Activated CD8-positive, alpha-beta memory T cell treated with anti-CD3 and anti-CD28 coated beads for 24 hours (primary cell): ENCODE measurements around the gene PSTK.

Experiments used
- DNase-seq: peaks from one replicate; pipeline ENCODE4 v3.0.0-alpha.2; 2020

Gene PSTK

DNA sequence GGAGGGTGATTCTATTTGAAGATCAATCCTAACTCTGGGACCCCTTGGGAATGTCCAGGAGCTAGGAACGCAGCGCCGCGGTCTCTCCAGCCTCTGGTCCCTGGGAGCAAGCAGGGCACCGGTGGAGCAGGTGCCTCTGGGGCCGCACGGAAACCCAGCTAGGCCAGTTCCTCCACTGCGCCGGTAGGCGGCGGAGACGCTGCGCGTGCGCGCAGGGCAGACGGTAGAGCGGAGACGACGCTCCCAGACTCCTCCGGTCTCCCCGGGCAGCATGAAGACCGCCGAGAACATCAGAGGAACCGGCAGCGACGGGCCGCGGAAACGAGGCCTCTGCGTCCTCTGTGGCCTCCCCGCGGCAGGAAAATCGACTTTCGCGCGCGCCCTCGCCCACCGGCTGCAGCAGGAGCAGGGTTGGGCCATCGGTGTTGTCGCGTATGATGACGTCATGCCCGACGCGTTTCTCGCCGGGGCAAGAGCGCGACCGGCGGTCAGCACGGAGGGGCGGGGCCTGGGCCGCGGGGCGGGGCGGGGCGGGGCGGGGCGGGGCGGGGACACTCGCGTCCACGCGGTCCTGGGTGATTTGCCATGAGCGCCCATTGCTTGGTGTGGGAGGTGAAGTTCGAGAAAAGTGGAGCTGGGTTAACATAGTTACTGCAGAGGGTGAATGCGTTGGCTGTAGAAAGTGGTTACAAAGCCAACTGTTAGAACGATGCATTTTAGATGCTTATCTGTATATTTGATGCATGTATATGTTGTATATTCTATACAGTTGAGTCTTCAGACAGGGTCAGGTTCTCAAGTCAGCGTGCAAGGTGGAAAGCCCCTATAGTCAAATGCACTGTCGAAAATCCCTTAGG, at the start of gene PSTK:
Gene PSTK (plus strand): TSS at position 193 of the 857 bp plus-strand sequence. CDS start 79 bp downstream, at position 272.
- peak; percentile 97 for DNase-seq

DNA sequence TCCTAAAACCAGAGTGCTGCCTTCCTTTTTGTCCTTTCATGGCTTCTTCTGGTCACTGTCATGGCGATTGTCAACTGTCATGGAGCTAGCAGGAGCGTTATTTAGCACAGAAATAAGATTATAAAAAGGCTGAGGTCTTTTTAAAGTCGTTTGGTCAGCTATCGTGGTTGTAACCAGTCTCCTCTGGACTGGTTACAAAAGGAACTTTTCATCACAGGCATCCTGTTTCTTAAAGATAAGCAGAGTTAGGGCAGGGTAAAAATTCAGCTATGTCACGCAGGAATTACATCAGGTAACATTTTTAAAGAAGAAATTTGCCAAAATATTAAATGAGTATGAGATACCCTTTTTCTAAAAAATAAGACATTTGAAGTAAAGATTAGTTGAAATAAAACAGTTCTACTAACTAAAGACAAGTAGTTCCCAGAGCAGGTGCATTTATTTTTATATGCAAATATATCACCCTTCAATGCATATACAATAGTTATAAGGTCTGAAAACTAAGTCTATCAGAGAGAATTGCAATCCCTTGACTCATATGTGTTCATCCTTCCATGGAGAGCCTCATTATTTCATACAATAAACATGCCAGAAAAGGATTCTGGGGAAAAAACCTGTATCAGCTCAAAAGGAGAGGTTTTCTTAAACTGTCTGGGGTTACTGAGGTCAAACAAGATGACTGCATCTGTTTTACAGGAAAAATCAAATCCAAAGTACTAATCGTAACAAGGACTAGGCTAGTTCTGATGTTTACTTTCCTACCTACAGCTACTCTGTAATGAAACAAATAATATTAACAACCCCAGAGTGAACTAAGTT, 48.9 kb upstream of the PSTK start:
- DNase-seq: no peak

DNA sequence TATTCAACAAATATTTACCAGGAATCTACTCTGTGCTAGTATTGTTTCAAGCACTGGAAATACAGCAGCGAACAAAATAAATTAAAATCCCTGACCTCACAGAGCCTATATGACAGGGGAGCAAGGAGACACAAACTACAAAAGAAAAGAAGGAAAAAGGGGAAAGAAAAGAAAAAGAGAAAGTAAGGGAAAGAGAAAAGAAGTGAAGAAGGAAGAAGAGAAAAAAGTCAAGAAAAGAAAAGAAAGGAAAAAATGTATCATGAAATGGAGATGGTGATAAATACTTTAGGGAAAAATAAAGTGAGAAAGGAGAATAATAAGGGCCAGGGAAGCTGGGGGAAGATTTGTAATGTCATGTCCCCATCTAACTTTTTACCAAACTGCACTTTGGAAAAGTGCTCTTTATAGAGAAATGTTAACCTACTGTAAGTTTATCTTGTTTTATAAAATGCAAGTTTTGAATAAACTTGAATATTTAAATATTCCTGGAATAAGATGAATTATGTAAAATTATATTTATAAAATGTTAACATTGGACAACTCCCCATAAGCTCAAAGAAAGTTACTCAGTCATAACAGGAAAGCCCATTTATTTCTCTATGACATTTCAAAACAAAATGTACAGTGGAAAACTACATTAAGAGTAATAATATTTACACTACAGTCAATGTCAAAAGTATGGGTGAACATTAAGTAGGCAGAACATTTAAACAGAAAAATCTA, 40.9 kb upstream of the PSTK start:
- no peak for DNase-seq

DNA sequence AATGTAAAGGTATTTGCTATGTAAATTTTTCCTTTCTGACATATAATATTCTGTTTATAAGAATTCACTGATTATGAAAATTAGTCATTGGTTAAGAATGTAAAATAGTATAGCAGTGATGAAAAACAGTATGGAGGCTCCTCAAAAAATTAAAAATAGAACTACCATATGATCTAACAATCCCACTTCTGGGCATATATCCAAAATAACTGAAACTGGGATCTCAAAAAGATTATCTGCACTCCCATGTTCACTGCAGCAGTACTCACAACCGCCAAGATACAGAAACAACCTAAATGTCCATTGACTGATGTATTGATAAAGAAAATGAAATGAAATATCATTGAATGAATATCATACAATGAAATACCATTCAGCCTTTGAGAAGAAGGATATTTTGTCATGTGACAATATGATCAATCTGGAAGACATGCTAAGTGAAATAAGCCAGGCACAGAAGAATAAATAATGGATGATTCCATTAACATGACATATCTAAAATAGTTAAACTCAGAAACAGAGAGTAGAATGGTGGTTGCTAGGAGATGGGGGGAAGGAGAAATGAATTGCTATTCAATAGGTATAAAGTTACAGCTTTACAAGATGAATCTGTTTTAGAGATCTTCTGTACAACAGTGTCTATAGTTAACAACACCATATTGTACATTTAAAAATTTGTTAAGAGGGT, 40.2 kb upstream of the PSTK start:
- no peak for DNase-seq

GRCh38 chr10:122949296-122949695, 30.9 kb upstream of the PSTK start:
- no peak for DNase-seq

DNA sequence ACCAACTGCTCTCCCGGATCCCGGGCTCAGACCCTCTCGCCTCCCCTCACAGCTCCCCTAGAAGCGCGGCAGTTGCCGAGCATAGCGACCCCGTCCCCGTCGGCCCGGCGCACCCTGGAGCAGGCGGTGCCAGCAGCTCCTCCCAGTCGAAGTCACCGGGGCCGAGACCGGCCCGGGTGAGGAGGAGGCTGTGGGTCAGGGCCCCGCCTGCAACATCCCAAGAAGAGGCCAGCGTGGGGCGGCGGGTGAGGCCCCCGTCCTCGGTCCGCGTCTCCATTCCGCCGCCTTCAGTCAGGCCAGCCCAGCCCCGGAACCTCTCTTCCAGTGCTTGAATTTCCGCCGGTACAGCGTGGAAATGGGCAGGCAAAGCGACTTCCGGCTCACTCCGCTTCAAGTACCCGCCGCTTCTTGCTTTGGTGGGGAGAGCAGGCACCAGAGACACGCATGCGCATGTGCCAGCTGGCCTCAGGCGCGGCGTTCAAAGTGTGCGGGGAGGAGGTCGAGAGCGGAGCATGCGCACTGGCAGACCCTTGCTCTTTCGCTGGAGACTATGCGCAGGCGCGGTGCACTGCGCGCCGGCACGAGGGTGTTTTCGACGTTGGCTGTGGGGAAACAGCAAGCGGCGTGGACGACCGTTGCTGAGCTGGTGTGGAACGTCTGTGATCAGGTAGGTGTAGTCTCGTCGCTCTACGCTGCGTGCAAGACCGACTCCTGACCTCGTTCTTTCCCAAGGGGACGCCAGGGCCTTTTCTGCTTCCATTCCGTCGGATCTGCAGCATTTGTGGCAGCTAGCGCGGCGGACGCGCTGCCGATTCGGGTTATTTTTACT, 26.1 kb upstream of the PSTK start, which contains the start of gene C10orf88:
Gene C10orf88 (minus strand): TSS at position 326 of the 829 bp plus-strand sequence. CDS start 49 bp downstream, at position 277.
- DNase-seq: peak; percentile 96

DNA sequence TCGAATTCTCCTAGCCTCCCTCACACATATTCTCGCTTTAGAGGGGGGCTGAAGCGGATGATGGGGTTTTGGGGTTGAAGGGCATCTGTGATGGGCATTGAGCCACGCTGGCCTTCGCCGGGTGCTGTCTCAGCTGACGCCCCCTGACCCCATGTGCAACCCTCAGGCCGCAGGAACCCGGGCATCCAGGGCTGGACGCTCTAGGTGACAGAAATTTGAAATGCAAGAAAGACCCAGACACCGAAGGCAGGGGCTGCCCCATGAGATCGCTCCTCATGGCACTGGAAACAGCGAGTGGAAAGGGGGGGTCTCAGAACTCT, 25.5 kb upstream of the PSTK start:
- DNase-seq: no peak

GRCh38 chr10:122955892-122956291, 24.3 kb upstream of the PSTK start:
- no peak for DNase-seq

- DNase-seq: no peak
These were observed 22.7 kb upstream of the PSTK start for GRCh38 chr10:122957474-122957873.

DNA sequence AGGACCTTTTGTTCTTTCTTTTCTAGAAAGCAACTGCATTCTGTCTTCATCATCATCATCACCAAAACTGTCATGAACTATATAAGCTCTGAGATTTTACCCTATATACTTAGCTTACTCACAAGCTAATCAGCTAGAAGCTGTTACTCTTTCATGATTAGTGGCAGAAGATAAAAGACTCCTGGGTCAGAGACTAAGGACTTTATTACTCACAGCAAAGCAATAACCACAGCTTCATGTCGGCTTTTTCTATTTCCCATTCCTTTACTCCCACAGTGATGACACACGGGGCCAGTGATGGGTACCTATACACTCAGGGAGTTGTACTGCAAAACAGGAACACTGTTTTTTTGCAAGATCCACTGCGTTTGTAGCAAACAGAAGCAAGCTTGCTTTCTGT, 17.8 kb upstream of the PSTK start:
- DNase-seq: no peak

- DNase-seq: no peak
These were observed 13.3 kb upstream of the PSTK start for GRCh38 chr10:122966879-122967278.

GRCh38 chr10:122968698-122969097, 11.5 kb upstream of the PSTK start:
- DNase-seq: no peak

DNA sequence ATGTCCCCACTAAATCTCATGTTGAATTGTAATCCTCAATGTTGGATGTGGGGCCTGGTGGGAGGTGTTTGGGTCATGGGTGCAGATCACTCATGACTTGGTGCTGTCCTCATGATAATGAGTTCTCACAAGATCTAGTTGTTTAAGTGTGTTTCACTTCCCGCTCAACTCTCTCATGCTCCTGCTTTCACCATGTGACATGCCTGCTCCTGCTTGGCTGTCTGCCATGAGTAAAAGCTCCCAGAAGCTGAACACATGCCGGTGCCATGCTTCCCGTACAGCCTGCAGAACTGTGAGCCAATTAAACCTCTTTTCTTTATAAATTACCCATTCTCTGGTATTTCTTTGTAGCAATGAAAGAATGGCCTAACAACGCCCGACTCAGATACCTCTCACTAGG, 6.2 kb upstream of the PSTK start:
- no peak for DNase-seq

GRCh38 chr10:122974543-122975064, 5.6 kb upstream of the PSTK start:
- no peak for DNase-seq

- DNase-seq: no peak
These were observed 864 bp downstream of the PSTK start for GRCh38 chr10:122981066-122981464.

- DNase-seq: no peak
These were observed 3.7 kb downstream of the PSTK start for GRCh38 chr10:122983898-122984297.

- no peak for DNase-seq
These were observed 4.5 kb downstream of the PSTK start for GRCh38 chr10:122984708-122985107.

DNA sequence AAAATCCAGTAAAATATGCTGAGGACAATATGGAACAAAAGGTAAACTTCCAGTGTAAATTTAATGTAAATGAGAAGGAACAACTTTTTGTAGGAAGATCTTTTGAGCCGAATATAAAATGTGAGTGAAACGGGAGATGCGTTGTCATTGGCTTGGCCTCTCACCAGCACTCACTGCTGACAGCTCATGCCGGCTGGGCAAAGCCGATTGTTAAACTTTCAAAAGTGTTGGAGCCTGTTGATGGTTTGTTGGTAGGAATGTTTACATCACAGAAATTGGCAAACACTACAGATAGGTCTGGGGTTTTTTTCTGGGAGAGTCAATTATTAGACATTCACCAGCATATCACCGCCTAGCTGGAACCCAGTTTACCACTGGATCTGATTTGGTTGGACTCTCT, 6.1 kb downstream of the PSTK start:
- DNase-seq: no peak

GRCh38 chr10:122988501-122988900, 8.3 kb downstream of the PSTK start:
- no peak for DNase-seq

DNA sequence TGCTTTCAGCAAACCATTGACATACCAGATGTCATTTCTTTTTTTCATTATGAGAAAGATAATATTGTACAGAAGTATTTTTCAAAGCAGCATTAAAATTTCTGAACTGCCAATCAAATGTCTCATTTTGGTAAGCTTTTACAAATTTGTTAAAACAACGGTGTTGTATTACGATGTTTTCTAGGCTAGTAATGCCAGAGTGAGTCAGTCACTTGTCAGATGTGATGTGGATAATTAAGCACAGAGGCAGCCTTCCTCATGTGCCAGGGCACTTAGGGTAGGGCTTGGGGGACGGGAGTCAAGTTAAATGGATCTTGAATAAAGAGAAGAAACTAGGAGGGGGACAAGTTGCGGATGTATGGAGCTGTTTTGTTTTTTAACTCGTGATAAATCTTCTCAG, 10.1 kb downstream of the PSTK start:
- DNase-seq: no peak

DNA sequence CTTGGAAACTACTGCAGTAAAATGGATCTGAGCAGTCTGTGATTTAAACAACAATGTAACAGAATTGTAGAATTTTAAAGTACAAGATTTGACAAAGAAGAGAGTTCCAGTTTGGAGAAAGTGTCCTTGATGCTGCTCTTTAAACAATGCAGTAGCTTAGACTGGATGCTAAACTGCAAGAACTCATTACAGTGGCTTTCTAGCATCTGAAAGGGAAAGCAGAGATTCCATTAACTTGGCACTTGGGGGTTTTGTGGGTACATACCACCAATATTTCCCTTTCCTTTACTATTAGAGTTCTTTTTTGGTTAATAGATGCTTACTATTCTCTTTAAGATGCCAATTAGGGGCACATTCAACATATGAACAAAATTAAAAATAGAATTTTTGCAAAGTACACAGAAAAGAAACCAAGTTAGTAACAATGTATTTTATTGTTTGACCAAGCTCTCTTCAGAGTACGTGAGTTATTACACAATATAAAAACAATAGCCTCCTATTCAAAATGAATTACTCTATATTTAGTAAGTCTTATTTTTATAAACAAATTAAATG, 11.9 kb downstream of the PSTK start:
- no peak for DNase-seq
